HG03439 (cell line): ENCODE data around the gene MRPL53.

ENCODE experiments used
- ATAC-seq: cut with Tn5 transposase; IDR thresholded peaks from one replicate; pipeline ENCODE4 v1.9.1; 2021; ENCODE audit warnings: mild to moderate bottlenecking, moderate library complexity; ENCODE audit not compliant: unreplicated experiment

The MRPL53 gene

DNA sequence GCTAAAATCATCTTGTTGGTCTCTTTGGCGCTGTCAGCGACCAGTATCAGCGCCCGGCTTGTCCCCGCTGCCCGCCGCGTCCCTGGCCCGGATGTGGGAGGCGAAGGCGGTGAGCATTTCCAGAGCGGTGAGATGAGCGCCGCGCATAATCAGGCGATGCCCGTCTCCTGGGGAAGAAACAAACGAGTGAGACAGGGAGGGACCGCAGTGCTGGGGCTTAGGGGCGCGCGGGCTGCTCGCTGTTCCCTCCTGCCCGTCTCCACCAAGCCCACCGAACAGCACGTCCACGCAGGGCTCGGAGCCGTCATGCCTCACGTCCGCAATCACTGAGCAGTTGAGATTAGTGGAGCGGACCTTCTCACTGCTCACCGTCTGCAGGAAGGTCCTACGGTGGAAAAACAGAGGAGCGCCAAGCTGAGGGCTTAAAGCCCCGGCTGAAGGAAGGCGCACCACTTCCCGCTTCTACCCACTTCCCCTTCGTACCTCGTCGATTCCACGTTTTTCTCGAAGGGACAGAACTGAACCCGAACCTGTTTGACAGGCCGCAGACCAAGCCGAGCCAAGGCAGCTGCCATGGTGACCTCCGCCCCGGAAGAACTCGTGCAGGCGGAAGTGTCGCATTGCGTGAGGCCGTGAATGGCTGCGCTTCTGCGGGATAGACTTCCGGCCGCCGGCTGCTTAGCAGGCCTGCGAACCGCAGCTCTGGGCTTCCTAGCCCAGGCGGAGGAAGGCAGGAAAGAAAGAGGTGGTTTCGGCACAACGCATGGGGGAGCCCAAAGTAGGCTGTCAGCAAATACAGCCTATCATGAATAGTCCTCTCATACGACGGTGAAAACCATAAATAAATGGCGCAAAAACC is at the start of gene MRPL53:
TSS of gene MRPL53 (minus strand) at position 595 of the 859 bp plus-strand sequence. CDS start at position 575, 20 bp downstream.
- peak; percentile 89 for ATAC-seq

DNA sequence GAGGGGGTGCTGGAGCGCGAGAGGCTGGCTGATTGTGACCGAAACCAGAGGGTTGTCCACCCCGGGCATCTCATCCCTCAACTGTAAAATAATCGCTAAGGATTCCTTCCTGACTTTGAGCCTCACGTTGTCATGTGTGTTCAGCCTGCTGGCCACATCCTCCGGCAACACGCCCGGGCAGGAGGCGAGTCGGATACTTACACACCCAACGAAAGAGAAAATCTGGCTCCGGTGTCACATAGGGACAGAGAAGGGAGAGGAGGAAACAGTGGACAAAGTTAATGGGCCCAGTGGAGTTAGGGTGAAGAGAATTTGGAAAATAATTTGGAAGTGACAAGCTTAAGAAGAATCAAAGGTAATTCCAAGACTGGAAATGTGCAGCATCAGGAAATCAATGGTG is 44.2 kb upstream of the MRPL53 start:
- ATAC-seq: no peak

DNA sequence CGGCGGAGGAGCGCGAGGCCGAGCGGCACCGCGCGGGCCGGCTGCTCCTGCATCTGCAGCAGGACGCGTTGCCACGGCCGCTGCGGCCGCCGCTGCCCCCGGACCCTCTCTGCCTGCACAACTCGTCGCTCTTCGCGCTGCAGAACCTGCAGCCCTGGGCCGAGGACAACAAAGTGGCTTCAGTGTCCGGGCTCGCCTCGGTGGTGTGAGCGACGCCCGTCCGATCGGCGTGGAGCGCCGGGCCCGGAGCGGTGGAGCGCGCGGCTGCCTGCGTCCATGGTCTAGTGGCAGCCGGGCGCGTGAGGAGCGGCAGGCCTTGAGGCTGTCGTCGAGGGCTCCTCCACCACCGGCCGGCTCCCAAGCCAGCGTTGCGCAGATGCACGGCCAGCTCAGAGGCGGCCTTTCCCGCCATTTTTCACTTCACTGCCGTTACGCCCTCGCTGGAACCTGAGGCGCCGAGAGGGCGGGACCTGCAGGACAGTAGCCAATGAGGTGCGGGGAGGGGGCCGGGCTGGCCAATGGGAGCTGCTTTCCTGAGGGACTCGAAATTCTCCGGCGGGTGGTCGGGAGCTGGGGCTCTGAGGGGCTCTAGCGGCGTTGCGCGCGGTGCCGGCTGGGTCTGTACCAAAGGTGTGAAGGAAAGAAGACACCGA is 43.6 kb upstream of the MRPL53 start:
- ATAC-seq: no peak

DNA sequence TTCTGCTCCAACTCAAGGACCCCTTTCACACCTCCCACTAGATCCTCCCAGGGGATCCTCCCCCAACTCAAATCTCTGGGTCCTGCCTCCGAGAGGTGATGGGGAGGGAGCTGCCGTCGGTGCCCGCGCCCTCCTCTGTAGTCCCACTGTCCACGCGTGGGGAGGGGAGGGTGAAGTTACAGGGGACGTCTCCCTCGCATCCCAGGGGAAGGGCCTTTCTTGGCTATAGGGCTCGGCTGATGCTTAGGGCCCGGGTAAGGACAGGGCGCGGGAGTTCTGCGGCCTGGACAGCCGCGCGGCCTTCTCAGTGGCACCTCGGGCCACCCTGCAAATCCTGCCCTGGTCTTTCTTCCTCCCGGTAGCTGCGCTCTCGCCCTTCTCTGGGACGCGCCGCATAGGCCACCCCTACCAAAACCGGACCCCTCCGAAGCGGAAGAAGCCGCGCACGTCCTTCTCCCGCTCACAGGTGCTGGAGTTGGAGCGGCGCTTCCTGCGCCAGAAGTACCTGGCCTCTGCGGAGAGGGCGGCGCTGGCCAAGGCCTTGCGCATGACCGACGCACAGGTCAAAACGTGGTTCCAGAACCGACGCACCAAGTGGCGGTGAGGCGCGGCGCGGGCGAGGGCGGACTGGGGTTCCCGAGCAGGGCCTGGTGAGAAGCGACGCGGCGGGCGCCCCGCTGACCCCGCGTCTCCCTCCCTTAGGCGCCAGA is 42.9 kb upstream of the MRPL53 start:
- no peak for ATAC-seq

DNA sequence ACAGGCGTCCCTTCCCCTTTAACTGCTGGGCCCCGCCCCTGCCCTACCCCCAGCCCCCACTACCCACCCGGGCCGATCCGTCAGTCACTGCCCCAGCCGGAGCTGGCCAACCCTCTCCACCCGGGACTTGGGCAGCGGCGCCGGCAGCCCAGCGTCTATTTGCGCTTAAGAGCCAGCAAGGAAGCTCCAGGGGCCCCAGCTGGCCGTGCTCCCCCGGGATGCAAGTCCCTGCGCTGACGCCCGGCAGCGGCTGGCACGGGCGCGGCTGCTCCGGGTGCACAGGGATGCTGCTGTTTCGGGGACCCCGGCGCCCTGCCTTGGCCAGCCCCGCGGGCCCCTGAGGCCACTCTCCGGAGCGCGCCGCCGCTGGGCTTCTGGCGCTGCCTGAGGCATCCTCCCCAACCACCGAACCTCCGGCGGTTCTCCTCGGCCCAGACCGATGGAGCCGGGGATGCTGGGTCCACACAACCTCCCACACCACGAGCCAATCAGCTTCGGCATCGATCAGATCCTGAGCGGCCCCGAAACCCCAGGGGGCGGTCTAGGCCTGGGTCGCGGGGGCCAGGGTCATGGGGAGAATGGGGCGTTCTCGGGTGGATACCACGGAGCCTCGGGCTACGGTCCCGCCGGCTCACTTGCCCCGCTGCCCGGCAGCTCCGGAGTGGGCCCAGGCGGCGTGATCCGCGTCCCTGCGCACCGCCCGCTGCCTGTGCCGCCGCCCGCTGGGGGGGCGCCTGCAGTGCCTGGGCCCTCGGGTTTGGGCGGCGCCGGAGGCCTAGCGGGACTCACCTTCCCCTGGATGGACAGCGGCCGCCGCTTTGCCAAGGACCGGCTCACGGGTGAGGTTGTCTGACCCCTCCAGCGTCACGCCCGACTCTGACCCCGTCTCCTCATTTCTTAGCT is 42.1 kb upstream of the MRPL53 start, which contains the start of gene TLX2:
TSS of gene TLX2 (plus strand) at position 83 of the 903 bp plus-strand sequence. CDS start at position 440, 357 bp downstream.
- no peak for ATAC-seq

DNA sequence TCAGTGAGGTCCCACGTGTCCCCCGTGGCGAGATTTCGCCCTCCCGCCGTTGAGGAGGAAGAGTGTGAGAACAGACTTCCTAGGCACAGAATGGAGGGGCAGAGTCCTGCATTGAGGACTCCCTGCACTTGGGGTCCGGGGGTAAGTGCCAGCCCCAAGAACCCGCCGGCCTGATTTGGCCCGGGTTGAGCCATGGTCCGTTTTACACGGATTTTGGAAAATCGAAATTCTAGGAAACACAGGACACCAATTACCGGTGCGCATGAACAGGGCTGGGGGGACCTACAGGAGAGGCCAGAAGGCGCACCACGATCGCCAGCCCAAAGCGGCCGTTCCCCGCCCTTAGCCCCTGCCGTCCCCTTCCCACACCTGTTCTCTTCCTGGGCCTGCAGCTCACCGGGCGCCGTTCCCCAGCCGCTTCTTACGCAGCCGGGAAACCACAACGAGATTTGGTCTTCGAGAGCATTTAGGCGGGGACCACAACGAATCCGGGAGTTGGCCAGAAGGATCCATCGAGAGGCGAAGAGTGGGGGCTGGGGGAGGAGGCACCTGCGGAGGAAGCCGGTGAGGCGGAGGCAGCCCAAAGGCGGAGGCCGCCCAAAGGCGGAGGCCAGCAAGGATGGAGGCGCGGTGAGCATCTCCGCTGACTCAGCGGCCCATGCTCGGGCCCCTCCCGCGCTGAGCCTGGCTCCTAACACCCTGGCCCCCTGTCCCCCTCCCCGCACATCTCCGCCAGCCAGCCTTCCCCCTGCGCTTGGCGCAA is 41.3 kb upstream of the MRPL53 start:
- ATAC-seq: no peak

DNA sequence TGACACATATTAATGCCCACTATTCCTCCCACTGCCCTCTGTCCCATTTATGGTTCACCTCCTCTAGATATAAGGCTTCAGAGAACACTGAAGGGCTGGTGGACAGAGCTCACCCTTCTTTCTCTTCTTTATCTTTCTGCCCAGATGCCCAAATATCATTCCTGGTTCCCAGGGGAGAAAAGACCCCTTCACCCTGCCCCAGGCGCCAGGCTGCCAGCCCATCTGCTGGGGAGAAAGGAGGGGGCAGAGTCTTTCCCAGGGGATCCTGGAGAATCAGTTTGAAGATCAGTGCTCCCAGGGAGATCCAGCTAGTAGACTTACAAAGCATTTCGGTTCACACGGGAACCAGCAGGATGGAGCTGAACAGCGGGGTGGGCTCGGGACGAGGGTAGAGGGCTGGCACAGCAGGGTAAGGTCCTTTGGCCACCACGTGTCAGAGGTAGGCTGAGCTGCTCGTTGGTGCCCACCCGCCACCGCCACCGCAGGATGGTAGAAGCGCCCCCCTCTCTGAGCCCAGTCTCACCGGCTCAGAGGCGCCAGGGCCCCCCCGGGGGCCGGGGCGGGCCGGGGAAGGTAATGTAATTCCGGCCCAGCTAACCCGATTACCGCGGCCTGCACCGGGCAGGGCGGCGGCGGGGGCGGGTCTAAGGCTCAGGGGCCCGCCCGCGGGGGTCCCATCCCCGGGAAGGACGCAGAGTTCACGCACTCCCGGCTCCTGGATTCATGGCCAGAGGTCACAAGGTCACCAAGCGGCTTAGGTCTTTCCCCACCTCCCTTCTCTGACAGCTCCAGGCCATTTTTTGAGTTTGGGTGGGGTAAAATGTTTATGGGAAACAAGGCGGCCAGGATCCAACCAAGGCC is 40.5 kb upstream of the MRPL53 start:
- no peak for ATAC-seq

DNA sequence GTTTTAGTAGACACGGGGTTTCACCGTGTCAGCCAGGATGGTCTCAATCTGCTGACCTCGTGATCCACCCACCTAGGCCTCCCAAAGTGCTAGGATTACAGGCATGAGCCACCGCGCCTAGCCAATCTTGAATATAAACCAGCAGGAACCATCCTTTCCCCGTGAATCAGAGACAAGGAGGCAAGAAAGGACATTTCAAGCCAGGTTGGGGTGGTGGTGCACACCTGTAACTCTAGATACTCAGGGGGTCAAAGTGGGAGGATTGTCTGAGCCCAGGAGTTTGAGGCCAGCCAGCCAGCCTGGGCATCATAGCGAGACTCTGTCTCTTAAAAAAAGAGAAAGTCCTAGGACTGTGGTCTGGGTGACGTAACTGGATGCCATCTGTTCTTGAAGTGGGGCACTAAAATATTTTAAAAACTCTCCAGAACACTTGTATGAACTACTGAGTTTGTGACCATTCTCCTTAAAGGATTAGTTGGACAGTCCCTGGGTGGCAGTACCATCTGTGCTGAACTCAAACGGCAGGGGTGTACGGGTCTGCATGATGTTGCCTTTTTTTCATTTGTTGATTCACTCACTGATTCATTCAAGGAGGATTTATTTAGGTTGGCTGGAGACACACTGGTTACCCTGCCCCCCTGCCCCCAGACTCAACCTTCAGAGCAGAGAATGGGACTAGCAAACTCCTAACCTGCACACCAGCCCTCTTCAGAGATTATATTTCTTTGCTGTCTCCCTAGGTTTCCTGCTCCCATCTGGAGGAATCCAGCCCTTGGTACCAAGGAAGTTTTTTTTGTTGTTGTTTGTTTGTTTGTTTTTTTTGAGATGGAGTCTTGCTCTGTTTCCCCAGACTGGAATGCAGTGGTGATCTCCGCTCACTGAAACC is 38.9 kb upstream of the MRPL53 start:
- ATAC-seq: no peak

DNA sequence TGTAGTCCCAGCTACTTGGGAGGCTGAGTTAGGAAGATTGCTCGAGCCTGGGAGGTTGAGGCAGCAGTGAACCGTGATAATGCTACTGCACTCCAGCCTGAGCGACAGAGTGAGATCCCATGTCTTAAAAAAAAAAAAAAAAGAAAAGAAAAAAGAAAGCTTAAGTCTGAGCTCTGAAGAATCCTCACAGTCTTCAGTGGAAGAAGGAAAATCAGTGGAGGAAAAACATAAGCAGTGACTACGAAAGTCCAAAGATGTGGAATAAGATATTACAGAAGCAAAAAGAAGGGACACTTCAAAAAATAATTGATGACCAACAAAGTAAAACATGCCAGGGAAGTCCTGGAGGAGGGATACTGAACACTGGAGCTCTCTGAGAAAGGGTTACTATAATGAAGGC is 37.8 kb upstream of the MRPL53 start:
- no peak for ATAC-seq

DNA sequence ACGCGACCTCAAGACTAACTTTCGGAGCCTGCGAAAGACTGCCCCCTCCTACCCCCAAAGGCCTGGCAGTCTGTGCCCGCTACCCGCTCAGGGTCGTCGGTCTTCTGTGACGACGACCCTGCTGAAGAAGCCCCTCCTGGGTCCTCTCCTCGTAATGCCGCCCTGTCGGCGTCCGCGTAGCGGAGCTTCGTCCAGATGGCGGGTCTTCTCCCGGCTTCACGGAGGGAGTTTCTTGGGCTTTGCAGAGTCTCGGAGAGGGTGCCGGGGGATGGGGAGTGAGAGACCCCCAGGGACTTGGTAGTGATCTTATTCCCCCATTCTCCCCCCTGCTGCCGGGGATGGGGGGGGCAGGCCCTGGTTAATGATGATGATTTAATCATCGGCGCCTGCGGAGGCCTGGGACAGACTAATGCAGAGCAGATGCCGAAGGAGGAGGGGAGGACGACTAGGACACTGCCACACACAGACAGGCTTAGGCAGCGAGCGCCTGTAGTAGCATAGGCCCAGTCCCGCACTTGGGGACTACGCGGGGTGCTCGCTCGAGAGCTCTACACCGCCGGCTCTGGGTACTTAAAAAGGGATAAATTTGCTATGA is 35.5 kb upstream of the MRPL53 start:
- peak; percentile 7 for ATAC-seq

DNA sequence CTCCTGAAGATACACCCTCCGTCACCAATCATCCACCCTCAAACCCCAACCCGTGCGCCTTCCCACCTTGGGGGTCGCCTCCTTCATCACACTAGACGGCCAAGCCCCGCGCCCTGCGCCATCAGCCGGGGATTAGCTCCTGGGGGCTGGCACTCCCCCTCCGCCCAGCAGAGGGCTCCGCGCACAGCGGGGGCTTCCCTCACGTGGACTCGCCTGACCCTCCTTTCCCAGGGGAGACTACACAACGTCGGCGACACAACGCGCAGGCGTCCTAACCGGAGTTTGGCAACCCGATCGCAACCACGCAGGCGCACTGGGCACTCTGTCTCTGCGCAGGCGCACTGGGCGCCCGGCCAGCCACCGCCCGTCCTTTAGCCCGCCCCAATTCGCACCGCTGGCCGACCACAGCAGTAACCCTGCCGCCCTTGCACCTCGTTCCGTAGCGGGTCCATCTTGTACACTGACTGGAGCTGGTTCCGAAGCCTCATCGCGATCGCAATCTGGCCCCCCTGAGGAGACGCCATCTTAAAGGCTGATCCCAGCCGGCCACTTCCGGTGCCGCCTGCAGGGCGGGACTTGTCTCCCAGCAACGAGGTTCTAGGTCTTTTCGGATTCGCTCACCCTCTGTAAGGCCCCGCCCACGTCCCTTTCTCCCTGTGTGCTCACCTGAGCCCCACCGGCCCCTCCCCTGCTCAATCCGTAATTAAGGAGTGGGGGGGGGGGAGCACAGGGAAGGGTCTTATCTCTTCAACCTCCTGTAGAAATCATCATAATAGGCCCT is 34.9 kb upstream of the MRPL53 start, which contains the start of gene PCGF1:
TSS of gene PCGF1 (minus strand) at position 551 of the 781 bp plus-strand sequence. CDS start at position 524, 27 bp downstream.
- ATAC-seq: peak; percentile 91

DNA sequence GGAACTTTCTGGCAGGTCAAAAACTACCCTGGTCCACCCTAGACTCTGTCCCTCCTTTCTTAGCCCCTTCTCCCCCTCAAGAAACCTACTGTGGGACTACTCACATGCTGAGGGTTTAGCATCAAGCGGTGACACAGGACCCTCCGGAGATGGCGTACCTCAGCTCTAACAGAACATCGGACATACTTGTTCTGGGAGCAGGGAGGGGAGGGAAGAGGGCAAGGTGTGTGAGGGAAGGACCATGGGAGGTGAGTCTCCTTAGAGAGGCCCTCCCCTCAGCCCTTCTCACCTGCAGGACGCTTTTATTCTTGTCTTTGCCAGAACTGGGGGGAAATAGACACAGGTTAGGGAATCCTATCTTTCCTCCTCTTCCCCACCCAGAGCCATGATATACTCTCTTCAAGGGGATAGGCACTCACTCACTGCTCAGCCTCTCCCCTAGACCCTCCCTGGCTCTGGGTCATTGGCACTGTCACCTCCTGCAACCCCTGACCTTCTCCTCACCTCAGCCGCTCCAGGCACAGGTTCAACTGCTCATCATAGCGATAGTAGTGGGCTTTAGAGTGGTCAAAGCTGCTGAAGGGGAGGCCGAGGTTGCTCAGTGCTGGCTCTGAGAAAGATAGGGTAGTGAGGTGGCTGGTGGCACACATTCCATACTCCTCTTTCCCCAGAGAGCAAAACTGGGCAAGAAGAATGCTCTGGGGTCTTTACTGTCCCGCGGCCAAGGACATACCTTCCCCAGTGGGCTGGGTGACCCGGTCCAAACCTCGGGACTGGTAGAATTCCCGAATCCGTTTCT is 33.2 kb upstream of the MRPL53 start:
- no peak for ATAC-seq

DNA sequence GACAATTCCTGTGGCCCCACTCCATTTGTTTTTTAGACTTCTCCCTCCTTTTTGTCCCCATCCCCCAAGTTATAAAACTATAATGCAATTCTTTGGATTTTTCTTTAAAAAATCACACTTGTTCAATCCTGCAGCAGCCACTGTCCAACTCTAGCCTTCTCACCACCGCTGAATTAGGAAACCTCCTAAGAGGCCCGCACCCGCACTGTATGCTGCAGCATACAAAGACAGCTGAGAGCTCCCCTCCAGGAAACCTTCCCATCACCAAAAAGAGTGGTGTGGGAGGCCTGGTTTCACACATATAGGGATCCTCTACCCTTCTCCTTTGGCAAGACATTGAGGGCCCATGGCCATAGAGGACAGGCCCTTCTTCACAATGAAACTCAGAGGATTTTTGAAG is 32.1 kb upstream of the MRPL53 start:
- no peak for ATAC-seq

DNA sequence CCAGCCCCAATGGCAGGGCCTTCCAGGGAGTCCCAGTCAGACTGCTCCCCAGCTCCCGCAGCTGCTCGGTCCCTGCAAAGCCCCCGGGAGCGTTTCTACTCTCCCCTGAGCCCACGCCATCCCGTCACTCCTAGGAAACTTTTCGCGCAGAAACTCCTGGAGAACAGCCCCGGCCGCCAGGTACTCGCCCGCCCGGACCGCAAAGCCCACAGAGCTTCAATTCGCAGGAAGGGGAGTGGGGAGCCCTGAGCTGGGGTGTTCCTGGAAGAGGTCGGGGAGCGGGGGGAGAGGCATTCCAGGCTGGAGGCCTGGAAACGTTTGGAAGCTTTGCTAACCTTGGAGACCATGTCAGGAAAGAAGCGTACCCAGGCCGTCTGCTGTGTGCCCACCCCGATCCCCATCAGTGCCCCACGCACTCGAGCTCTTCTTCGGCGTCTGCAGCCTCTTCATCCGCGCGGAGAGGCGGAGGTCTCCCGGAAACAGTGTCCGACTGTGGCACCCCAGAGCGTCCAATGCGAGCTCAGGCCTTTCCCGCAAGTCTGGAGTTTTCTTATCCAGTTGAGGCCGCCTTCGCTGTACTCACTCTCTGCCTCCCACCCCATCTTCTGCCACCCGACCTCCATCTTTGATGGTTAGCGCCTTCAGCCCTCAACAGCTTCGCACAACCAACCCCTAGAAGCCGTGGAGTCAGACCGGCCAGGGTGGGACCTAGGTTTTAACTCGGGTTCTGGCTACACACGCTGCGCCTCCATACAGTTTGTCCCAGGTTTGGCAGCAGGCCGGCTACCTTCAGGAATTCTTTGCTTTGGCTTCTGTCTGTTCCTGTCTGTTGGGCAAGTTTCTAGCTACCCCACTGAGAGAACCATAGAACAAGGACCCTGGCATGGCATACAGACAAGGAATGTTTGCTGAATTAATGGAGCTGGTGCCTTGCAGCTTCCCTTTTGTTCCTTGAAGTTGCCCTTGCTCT is 31.3 kb upstream of the MRPL53 start:
- ATAC-seq: no peak
